Activated CD4-positive, alpha-beta T cell treated with anti-CD3 and anti-CD28 coated beads, Interleukin-10, Interleukin-2, amounts not matched to agents 100 ng/mL and 50 ng/mL, durations not matched to agents 16 hours and 8 hours (primary cell): ENCODE results near the gene C1orf87.

ENCODE experiments used
- DNase-seq: peaks from one replicate; pipeline ENCODE4 v3.0.0-alpha.2; 2020

C1orf87 gene

DNA sequence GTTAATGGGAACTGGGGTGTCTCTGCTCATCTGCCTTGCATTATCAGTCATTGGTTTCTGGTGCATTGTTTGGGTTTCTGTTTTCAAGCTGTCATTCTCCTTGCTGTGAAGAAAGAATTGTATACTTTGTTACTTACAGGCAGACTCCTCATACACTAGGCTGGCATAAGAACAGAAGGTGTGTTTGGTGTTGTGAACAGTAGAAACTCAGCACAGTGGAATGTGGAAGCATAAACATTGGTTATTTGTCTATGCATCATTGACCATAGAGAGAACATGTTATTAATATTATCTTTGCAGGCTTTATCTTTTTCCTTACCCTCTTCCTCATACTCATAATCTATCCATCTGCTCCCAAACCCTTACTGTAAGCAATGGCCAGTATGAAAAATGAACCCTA is 18.2 kb downstream of the C1orf87 start:
- no peak for DNase-seq

DNA sequence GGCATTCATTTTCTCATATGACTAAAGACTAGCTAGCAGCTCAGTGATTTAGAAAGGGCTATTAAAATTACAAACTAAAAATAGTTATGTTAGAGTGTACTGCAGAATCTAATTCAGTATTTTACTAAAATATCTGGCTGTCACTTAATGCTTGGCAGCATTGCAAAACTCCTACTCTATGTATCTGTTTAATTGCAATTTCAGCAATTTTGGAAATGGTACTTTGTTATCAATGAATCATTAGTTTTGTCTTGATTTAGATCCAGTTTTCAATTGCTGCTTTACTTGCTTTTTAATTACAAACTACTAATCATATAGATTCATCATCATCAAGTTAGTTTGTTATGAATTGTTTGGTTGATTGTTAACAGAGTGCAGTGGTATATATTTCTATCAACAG is 19.2 kb downstream of the C1orf87 start:
- DNase-seq = no peak

DNA sequence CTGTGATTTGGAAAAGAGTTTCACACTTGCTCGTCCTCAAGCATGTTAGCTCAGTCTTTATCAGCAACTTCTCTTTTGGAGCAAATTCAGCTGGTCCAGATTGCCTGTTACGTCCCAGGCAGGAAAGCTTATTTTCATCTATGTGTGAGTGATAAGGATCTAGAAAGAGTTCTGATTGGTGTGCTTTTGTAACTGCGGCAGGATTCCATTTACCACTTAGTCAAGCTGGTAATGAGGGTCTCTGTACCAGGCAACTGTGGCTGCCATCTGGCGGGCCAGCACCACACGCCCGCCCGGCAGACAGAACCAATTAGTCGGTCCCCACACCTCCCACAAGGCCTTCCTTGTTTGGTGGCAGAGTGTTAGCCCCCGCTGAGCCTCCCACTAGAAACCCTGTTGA is 21.0 kb downstream of the C1orf87 start:
- DNase-seq = no peak

DNA sequence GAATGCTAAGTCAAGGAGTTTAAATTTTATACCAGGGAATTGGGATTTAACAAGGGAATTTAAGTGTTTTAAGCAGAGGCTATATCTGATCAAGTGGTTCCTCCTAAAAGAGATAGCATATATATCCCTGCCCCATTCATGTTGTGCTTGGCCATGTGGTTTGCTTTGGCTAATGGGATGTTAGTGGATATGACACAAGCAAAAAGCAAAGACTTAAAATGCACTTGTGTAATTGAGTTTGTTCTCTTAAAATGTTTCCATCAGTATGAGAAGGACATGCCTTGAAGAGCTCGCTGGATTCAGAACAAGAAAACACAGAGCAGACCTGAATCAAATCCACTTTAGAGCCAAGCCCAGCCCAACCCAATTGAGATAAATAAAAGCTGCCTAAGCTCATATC is 22.4 kb downstream of the C1orf87 start:
- DNase-seq = no peak

DNA sequence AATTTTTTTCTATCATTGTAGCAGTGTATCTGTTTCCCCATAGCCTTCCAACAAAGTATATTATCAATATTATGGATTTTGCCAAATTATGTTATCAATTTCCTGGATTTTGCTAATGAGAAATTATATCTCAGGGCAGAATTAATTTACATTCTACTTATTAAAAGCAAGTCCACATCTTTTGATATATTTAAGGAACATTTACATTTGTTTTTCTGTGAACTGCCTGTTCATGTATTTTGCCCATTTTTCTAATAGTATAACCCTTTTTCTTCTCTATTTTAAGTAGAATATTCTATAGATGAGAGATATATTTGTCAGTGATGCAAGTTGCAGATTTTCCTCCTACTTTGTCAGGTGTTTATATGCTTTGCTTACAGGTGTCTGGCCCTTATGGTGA is 24.4 kb downstream of the C1orf87 start:
- DNase-seq = no peak

DNA sequence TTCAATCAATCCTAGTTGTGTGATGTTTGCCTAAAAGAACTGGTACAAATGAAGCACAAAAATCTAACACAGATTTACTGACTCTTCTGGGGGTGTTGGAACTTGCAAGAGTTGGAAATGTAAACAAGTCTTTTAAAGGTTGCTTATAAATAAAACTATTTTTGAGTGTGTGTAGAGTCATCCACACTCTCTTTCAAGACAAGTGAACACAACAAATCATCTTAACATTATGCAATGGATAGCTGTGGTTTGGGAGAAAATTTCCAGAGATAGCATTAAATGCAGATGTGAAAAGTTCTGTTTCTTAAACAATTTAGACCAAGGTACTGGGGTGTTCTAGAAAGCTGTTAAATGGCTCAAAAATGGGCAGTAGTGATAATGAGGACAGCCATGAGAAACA is 28.7 kb downstream of the C1orf87 start:
- DNase-seq = no peak

GRCh38 chr1:60041783-60042182 is 31.8 kb downstream of the C1orf87 start:
- no peak for DNase-seq

- no peak for DNase-seq
Measured at GRCh38 chr1:60037669-60038068, 35.9 kb downstream of the C1orf87 start.

DNA sequence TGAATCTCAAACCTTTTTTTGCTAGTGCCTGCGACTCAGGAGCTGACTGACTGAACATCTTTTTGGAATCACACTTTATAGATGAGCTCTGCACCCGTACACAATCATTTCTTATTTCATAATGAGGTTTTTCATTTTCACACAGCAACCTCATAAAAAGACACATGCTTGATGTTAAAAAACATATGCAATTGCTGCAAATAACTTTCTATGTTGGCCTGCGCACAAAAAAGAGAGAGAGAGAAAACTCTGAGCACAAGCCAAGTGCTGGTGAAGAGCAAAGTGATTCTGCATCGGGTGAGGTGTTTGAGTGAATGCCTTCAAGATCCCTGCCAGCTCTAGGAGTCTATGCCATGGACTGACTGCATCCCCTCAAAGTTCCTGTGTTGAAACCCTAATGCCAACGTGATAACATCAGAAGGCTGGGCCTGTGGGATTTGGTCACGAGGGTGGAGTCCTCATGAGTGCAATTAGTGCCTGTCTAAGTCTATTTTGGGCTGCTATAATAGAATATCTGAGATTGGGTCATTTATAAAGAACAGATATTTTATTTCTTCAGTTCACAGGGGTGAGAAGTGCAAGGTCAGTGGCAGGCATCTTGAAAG is 36.6 kb downstream of the C1orf87 start:
- DNase-seq = no peak

DNA sequence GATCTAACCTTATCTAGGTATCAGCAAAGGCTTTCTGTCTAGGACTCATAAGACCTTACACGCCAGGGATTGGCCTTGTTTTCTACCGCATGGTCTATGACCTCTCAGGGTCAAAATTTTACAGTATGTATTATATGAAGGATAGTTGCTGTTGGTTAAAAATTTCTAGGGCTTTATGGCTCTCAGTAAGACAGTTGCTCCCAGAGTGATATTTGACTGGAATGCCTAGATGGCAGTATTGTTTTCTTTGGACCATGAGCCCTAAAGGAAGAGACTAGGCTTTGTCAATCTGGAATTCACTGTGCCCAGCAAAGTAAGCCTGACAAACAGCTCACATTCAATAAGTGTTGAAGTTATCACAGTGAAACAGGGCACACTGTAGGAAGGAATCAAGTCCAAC is 37.6 kb downstream of the C1orf87 start:
- DNase-seq = no peak

GRCh38 chr1:60034999-60035398 is 38.6 kb downstream of the C1orf87 start:
- DNase-seq = no peak

DNA sequence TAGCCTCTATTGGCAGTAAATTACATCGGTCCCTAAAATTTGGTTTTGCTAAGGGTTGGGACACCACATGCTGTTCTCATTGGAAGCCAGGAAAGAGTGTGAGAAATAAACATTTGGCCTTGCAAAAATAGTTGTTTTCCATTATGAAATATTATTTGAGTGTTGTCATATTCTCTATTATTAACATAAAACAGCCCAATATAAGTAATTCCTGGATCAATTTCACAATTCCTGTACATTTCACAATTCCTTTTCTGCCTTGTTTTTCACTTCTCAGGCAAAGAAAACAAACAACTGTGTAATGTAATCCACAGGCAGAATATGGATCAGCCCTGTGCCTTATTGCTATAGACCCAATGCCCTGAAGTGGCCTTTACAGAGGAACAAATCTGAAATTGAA is 40.5 kb downstream of the C1orf87 start:
- no peak for DNase-seq

DNA sequence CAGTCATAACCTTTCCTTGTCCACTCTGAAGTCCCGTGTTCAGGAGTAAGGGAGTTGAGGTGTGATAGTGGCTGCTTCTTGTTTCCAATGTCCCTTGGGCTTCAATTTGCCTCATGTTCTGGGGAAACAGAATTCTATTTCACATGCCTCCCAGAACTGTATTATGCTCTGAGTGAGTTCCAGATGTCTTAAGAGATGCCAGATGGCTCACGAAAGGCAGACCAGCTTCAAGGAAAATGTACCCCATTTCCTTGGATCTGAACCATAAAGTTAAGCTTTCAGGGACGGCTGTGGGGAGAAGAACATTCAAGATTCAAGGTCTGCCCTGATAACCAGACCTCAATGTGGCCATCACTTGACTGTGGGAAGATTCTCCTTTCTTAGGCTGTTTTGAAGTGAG is 42.4 kb downstream of the C1orf87 start:
- DNase-seq = no peak

DNA sequence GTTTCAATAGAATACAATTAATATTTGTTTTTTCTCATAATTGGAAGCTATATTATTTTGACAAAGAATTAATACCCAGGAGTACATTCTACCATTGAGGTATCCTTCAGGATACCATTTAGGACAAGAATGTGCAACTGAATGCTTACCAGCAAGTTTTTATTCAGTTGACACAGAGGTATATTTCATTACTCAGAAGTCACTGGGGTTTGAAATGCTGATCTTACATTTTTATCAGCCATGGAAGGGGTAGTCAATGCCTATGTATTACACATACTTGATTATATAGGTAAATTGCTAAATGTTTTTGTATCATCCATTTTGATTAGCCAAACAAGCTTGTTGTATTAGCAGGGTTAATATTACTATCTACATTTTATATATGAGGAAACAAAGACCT is 48.0 kb downstream of the C1orf87 start:
- DNase-seq = no peak

GRCh38 chr1:60017508-60018205 is 55.9 kb downstream of the C1orf87 start:
- DNase-seq = no peak

DNA sequence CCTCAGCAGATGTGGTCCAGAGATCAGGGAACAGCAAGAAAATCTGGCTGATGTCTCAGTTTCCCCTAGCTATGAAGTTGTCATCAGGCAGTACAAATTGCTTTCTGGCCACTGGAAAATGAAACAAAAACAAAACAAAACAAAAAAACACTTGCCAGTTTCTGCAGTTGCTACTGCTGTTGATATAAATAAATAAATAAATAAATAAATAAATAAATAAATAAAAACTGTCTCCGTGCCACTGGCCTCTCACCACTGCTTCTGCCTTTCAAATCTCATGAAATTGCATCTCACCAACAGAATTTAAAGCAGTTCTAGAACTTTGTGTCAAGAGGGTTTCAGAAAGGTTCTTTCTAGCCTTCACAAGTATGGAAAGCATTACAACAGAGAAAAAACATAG is 62.9 kb downstream of the C1orf87 start:
- DNase-seq = no peak

DNA sequence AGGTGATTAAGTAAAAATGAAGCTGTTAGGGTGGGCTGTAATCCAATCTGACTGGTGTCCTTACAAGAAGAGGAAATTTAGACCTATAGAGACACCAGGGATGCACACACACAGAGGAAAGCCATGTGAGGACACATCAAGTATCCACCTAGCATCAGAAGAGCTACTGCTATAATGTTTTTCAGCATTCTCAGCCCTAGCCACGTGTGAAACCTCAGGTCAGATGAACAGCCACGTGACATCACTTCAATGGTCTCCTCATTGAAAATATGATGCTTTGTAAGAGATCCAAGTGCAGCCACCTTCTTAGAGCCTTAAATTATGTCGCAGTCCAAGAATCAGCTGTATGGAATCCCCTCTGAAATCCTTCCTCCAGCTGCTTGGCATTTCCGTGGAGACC is 65.1 kb downstream of the C1orf87 start:
- DNase-seq = no peak

- no peak for DNase-seq
Measured at GRCh38 chr1:60000625-60001024, 72.9 kb downstream of the C1orf87 start.

DNA sequence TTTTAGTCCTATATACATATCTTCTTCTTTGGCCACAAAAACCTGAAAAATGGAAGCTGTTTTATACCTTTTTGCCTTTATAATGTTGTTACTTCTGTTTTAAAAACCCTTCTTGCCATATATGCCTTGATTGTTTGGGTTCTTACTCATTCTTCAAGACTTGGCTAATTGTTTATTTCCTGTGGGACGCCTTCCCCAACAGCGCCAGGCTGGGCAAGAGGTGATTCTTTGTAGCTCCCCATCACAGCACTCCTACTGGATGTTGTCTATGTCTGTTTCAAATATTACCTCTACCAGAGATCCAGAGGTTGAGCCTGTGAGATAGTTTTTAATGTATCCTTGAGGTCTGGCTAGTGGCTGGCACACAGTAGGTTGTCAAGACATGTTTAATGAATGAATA is 73.8 kb downstream of the C1orf87 start:
- DNase-seq = no peak

DNA sequence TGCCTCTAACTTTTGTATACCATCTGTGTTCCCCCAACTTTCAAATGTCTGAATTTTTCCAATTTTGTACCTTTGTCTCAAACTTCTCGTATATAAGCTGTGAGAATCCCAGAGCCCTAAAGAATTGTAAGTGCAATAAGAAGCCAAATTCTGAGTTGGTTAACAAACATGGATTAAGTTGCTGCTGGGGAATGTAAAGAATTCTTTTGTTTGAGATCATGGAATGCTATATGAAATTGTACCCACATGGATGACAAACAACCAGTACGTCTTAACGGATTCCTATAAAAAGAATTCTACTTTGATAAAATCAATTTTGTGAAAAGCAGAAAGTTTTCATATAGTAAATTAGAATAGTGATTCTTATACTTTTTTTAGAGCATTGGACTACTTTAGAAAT is 74.6 kb downstream of the C1orf87 start:
- DNase-seq = no peak

DNA sequence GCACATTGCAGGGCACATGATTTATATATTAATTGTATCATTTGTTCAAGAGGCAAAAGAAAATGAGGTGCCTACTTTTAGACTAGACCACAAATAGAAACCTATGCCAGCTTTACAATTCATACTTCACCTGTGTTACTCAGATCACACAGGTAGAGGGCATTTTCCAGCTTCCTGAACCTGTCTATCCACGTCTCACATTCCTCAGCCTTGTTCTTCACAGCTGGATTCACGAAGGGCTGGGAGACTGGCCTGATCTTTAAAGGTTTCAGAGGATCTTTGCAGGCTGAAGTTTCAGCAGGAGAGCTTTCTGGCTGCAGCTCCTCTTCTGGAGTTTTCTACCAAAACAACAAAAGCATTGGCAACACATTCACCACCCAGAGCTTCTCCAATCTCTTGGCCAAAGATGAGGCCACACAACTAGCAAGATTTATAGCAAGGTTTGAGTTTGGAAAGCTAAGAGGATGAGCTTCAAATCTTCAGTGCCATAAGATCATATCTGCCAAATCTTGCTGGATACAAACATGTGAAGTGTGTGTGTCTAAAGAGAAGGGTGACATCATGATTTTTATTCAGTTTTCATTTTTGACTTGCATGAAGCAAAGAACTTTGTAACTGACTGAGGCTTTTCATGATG is 76.0 kb downstream of the C1orf87 start:
- DNase-seq = no peak

DNA sequence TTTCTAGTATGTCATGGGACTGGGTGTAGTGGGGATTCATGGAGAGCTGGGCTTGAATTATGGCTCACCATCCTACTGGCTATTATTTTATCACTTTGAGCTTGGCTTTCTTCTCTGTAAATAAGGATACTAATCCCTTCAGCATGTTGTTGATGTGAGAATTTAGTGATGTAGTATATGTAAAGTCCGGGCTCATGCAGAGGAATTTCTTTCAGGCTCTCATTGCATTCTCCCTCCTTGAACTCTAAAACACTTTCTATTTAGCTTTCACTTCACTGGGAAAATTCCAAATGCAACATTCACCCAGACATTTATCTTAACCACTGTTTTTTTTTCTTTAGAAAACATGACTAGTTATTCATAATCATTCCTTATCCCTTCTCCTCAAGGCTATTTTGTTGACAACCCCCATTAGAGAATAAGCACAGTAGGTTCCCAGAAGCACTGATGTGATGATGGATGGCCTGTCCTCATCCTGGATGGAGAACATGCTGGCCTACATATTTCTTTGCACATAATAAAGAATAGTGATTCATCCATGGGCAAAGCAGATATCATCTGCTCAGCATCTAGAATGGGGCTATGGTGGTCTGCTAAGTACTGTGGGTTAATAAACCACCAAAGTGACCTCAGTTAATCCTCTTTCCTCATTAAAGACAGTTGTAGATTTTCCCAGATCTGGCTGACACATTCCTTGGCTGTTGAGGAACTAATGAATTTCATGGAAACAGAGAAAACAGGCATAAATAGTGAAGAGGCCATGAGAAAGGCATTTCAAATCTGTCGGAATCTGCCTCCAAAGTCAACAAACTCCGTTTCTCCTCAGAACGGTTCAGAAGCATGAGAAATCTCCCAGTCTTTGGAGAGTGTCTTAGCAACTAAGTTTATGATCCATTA is 79.0 kb downstream of the C1orf87 start:
- DNase-seq = no peak

GRCh38 chr1:59992040-59992820 is 81.3 kb downstream of the C1orf87 start:
- DNase-seq = no peak
